Heart left ventricle (tissue), 16 donors: ENCODE data around the gene PPP1R1B. TPM values are rescaled to one million over a fixed set of nuclear protein-coding genes. Genes with fewer than 3 reads are reported as not detected.
"Not testable (repeated sequence)": the region's sequence is repeated elsewhere in the genome, so short reads cannot be mapped to it uniquely, and the experiment has no call there.

Source experiments
- ATAC-seq, 4 donors: fragments of 200-7000 bp; cut with Tn5 transposase; one replicate each; pipeline ENCODE4 v1.9.1; 2020 to 2022; ENCODE audit warnings: moderate library complexity in 4 of 4, mild to moderate bottlenecking in 3 of 4, moderate number of reproducible peaks in 1 of 4
- DNase-seq, 5 donors: peaks; one replicate each; pipeline ENCODE4 v3.0.0-alpha.2; 2020
- H3K27ac ChIP-seq, 12 donors: fragments of 200-600 bp; sonication (generic) in 4 of 12; one replicate each; pipeline versions ENCODE4 v1.5.0 to v1.8.0; 2016 to 2022; ENCODE audit warnings: mild to moderate bottlenecking in 2 of 12
- H3K27me3 ChIP-seq, 9 donors: fragments of 200-600 bp; sonication (generic) in 2 of 9; one replicate each; pipeline versions ENCODE4 v1.5.1 to v1.8.0; 2016 to 2022; ENCODE audit warnings: mild to moderate bottlenecking in 3 of 9
- H3K36me3 ChIP-seq, 9 donors: fragments of 200-600 bp; sonication (generic) in 2 of 9; one replicate each; pipeline versions ENCODE4 v1.5.0 to v1.8.0; 2018 to 2022; ENCODE audit warnings: mild to moderate bottlenecking in 2 of 9
- H3K4me1 ChIP-seq, 12 donors: fragments of 200-600 bp; sonication (generic) in 4 of 12; one replicate each; pipeline versions ENCODE4 v1.5.0 to v1.8.0; 2016 to 2022; ENCODE audit warnings: mild to moderate bottlenecking in 3 of 12
- H3K4me3 ChIP-seq, 12 donors: fragments of 200-600 bp; sonication (generic) in 4 of 12; one replicate each; pipeline versions ENCODE4 v1.5.0 to v1.8.0; 2017 to 2022; ENCODE audit warnings: mild to moderate bottlenecking in 9 of 12, moderate library complexity in 4 of 12
- H3K9me3 ChIP-seq, 12 donors: fragments of 200-600 bp; sonication (generic) in 4 of 12; one replicate each; pipeline versions ENCODE4 v1.5.0 to v1.8.0; 2016 to 2022; ENCODE audit warnings: mild to moderate bottlenecking in 1 of 12
- CTCF ChIP-seq, 12 donors: fragments of 200-600 bp; sonication (generic) in 4 of 12; IDR thresholded peaks; one replicate each; pipeline versions ENCODE4 v1.5.0 to v1.8.0; 2018 to 2022; ENCODE audit warnings: antibody characterized with exemption in 12 of 12, mild to moderate bottlenecking in 5 of 12
- POLR2A ChIP-seq, 2 donors: fragments of 450-650 bp; IDR thresholded peaks; one replicate each; pipeline ENCODE4 v1.6.1; 2017; ENCODE audit warnings: antibody characterized with exemption in 2 of 2, mild to moderate bottlenecking in 2 of 2, moderate library complexity in 2 of 2
- WGBS, 4 donors: extraction: QIAGEN DNeasy Blood & Tissue Kit in 2 of 4; methylation state at CpG; one replicate each; pipeline versions ENCODE4 v1.1.5 to v1.1.7; 2013 to 2018; 5-methylcytosine and 5-hydroxymethylcytosine counted together
- intact Hi-C, 10 donors: fragments of 100-400 bp; cut with DNase I; formaldehyde crosslinking; loops; one replicate each; pipeline versions ENCODE4 v1.11.1 to v1.14.2; 2022
- polyA plus RNA-seq, 2 donors: library from polyadenylated mRNA; stranded (reverse); fragments of 200-250 nt; gene quantifications; one replicate each; pipeline ENCODE4 v1.2.3, GENCODE V29; 2013
- total RNA-seq, 9 donors: library from RNA; depleted of rRNA in 2 of 9; stranded (reverse); fragments of >200 nt in 2 of 9; fragmentation: NEBNext Ultra II Directional in 3 of 9; extraction: Animal tissue kit (Norgen Biotek cat#: 25700) in 3 of 9; gene quantifications; one replicate each; pipeline versions ENCODE4 v1.1.0 to v1.2.4, GENCODE V29; 2016 to 2023
- donor health status: ischemic (EF 13 %, LVEDD 7.1; RV severe dilation, severe dysfunction).
- donor health status: healthy with polysubstance abuse.
- donor health status: DM: no; HTN: yes; CAD: no.
- donor health status: DM: no; HTN: no; CAD: no.
- donor health status: ischemic (EF 25% LVEDD 6.9; RV normal size, moderate dysfunction).
- donor health status: ischemic (EF 25% LVEDD 5.7; RV mildly dilated, moderate dysfunction).
- donor health status: healthy.
- donor health status: DM: yes; HTN: yes; CAD: no.
- donor health status: ischemic (EF 35%, LVEDD 5.7; RV mildly dilated, moderate dysfunction).
- donor health status: nonischemic (EF 11% LVEDD 7.7; RV severe dilation, severe dysfunction).
- donor health status: DM: yes; HTN: yes; CAD: no.
- donor health status: PGD.
- donor health status: ischemic (EF 29% LVEDD 5.4; RV normal size, mild dysfunction).
- donor health status: nonischemic (EF 23%, LVEDD 6.1; RV moderate dilation, normal function).

PPP1R1B gene
- total and polyA plus RNA-seq, 11 donors: 0.54 to 5.8 (median 0.88) TPM; not detected in 1

GRCh38 chr17:39580082-39580468 is 46.7 kb upstream of the PPP1R1B start:
- Histone ChIP-seq H3K9me3 (no peaks in the 10 kb centered on the region), H3K27me3 (no peaks in the 10 kb centered on the region), H3K4me3 (no peak overlapping the region), H3K4me1 (peaks cover 0 to 17% (median 6%) of the 10 kb centered on the region in 12 donors), H3K27ac (peak overlapping the region in 2 of 12 donors; percentile 12 to 53), H3K36me3 (no peaks in the 10 kb centered on the region)
- DNase-seq (no peak), ATAC-seq (no peak)
- 83 to 90% (median 87%) methylated on average over 7 of the region's 7 CpGs for WGBS, 4 donors
- TF ChIP-seq CTCF (IDR thresholded peaks at IDR 0.05) (no peak), POLR2A (IDR thresholded peaks at IDR 0.05) (no peak)
- intact Hi-C loops: no loop called here

- peaks cover 0 to 17% (median 6%) of the 10 kb centered on the region in 12 donors for H3K4me1 ChIP-seq
- no peak for TF ChIP-seq POLR2A (IDR thresholded peaks at IDR 0.05)
- no peak for TF ChIP-seq CTCF (IDR thresholded peaks at IDR 0.05)
- no peak overlapping the region for H3K27ac ChIP-seq
- intact Hi-C loops: no loop called here
- H3K9me3 ChIP-seq: no peaks in the 10 kb centered on the region
- DNase-seq: no peak
- H3K4me3 ChIP-seq: no peak overlapping the region
- H3K36me3 ChIP-seq: no peaks in the 10 kb centered on the region
- no peak for ATAC-seq
- WGBS, 4 donors: 89 to 95% (median 92%) methylated on average over 20 of the region's 20 CpGs
- H3K27me3 ChIP-seq: no peaks in the 10 kb centered on the region
Observed at GRCh38 chr17:39581071-39581758, 45.5 kb upstream of the PPP1R1B start.

- Histone ChIP-seq H3K9me3 (no peaks in the 10 kb centered on the region), H3K4me3 (no peak overlapping the region), H3K36me3 (no peaks in the 10 kb centered on the region), H3K27ac (no peak overlapping the region), H3K4me1 (peaks cover 0 to 17% (median 6%) of the 10 kb centered on the region in 12 donors), H3K27me3 (no peaks in the 10 kb centered on the region)
- no peak for DNase-seq
- intact Hi-C loops: no loop called here
- TF ChIP-seq POLR2A (IDR thresholded peaks at IDR 0.05) (no peak), CTCF (IDR thresholded peaks at IDR 0.05) (no peak)
- ATAC-seq: no peak
- WGBS, 4 donors: 65 to 81% (median 76%) methylated on average over 4 of the region's 4 CpGs
Observed at GRCh38 chr17:39581759-39582085, 45.0 kb upstream of the PPP1R1B start.

- no peaks in the 10 kb centered on the region for H3K9me3 ChIP-seq
- TF ChIP-seq CTCF (IDR thresholded peaks at IDR 0.05) (no peak), POLR2A (IDR thresholded peaks at IDR 0.05) (no peak)
- H3K4me1 ChIP-seq: peaks cover 0 to 17% (median 6%) of the 10 kb centered on the region in 12 donors
- H3K27ac ChIP-seq: no peak overlapping the region
- DNase-seq: no peak
- WGBS, 4 donors: 33 to 48% (median 42%) methylated on average over 2 of the region's 2 CpGs
- H3K4me3 ChIP-seq: no peak overlapping the region
- intact Hi-C loops: no loop called here
- no peaks in the 10 kb centered on the region for H3K27me3 ChIP-seq
- no peaks in the 10 kb centered on the region for H3K36me3 ChIP-seq
- no peak for ATAC-seq
Observed at GRCh38 chr17:39582658-39583057, 44.1 kb upstream of the PPP1R1B start.

- H3K4me3 ChIP-seq, H3K4me1 ChIP-seq, H3K27ac ChIP-seq, ATAC-seq, intact Hi-C loops, DNase-seq, H3K9me3 ChIP-seq, H3K36me3 ChIP-seq: not testable (repeated sequence)
- WGBS, 4 donors: 52 to 71% (median 65%) methylated on average over 2 of the region's 2 CpGs
- peaks cover 0 to 24% (median 12%) of the 10 kb centered on the region in 9 donors for H3K27me3 ChIP-seq
Observed at GRCh38 chr17:39590180-39590579, 36.6 kb upstream of the PPP1R1B start.
